Fibroblast of lung (primary cell): ENCODE data around the gene LIN37. TPM values are rescaled to one million over a fixed set of nuclear protein-coding genes. Genes with fewer than 3 reads are reported as not detected.

Experiments used
- DNase-seq, 2 donors: peaks; one replicate each; pipeline versions ENCODE4 v3.0.0 to v3.0.0-alpha.2; 2010; ENCODE audit warnings: low read depth in 2 of 2
- H2AFZ ChIP-seq: 2 replicates; pipeline ENCODE4 v1.5.1; 2012; ENCODE audit warnings: low read length, control low read depth, inconsistent platforms
- H3K27ac ChIP-seq: 2 replicates; pipeline ENCODE4 v1.5.1; 2011; ENCODE audit warnings: low read length, control low read depth; ENCODE audit not compliant: insufficient read depth
- H3K27me3 ChIP-seq: 2 replicates; pipeline ENCODE4 v1.5.1; 2011; ENCODE audit warnings: mild to moderate bottlenecking, low read length; ENCODE audit not compliant: control insufficient read depth, insufficient read depth
- H3K36me3 ChIP-seq: 2 replicates; pipeline ENCODE4 v1.5.1; 2011; ENCODE audit warnings: low read length; ENCODE audit not compliant: control insufficient read depth, insufficient read depth
- H3K4me1 ChIP-seq: 2 replicates; pipeline ENCODE4 v1.5.1; 2011; ENCODE audit warnings: low read length; ENCODE audit not compliant: control insufficient read depth, insufficient read depth; ENCODE audit errors: extremely low read depth
- H3K4me2 ChIP-seq: 2 replicates; pipeline ENCODE4 v1.5.1; 2011; ENCODE audit warnings: low read length, control low read depth; ENCODE audit not compliant: insufficient read depth; ENCODE audit errors: extremely low read depth
- H3K4me3 ChIP-seq, 4 experiments: fragments of 200-600 bp in 1 of 4; sonication (generic) in 1 of 4; replicated peaks in 1 of 4; 2 replicates each; pipeline ENCODE4 v1.5.1; 2011 to 2016; ENCODE audit warnings: low read length in 4 of 4, low read depth in 3 of 4, mild to moderate bottlenecking in 3 of 4, control low read depth in 2 of 4, inconsistent platforms in 1 of 4, mixed read lengths in 1 of 4; ENCODE audit not compliant: insufficient read depth in 1 of 4; ENCODE audit errors: control extremely low read depth in 1 of 4
- H3K79me2 ChIP-seq: 2 replicates; pipeline ENCODE4 v1.5.1; 2012; ENCODE audit warnings: mild to moderate bottlenecking, low read length, inconsistent platforms; ENCODE audit not compliant: control insufficient read depth, insufficient read depth
- H3K9ac ChIP-seq: 2 replicates; pipeline ENCODE4 v1.5.1; 2011; ENCODE audit warnings: mild to moderate bottlenecking, low read length, control low read depth; ENCODE audit not compliant: insufficient read depth
- H3K9me3 ChIP-seq: 2 replicates; pipeline ENCODE4 v1.5.1; 2012; ENCODE audit warnings: low read depth, low read length; ENCODE audit not compliant: control insufficient read depth, insufficient read depth
- H4K20me1 ChIP-seq: 2 replicates; pipeline ENCODE4 v1.5.1; 2011; ENCODE audit warnings: low read length; ENCODE audit not compliant: control insufficient read depth, insufficient read depth; ENCODE audit errors: extremely low read depth
- EZH2 ChIP-seq: IDR thresholded peaks from 2 replicates; pipeline ENCODE4 v1.5.1; 2012; ENCODE audit warnings: low read length, control low read depth, mild to moderate bottlenecking; ENCODE audit errors: missing control alignments
- polyA plus RNA-seq, 2 donors: library from polyadenylated mRNA; depleted of rRNA in 1 of 2; stranded (reverse) in 1 of 2; unstranded in 1 of 2; fragments of >200 nt; gene quantifications; 2 replicates each; pipeline ENCODE4 v1.2.1, GENCODE V29; 2011 to 2012; ENCODE audit warnings: missing spikeins in 1 of 2
- total RNA-seq: library from RNA; depleted of rRNA; stranded (reverse); fragments of >200 nt; gene quantifications from 2 replicates; pipeline ENCODE4 v1.2.1, GENCODE V29; 2014
- TF ChIP-seq, protein P1 (sequence below), 2 donors: IDR thresholded peaks in 1 of 2; conservative IDR thresholded peaks in 1 of 2; 1 replicate in 1 of 2; 2 replicates in 1 of 2; pipeline ENCODE4 v1.5.1; 2011 to 2012; ENCODE audit warnings: low read length in 2 of 2, control low read depth in 1 of 2, inconsistent platforms in 1 of 2, low read depth in 1 of 2, mild to moderate bottlenecking in 1 of 2

Gene LIN37
- total and polyA plus RNA-seq, 2 donors (not counting 1 experiment from before 2014, with no cell fraction given), result 6.4 to 10.3 TPM

DNA sequence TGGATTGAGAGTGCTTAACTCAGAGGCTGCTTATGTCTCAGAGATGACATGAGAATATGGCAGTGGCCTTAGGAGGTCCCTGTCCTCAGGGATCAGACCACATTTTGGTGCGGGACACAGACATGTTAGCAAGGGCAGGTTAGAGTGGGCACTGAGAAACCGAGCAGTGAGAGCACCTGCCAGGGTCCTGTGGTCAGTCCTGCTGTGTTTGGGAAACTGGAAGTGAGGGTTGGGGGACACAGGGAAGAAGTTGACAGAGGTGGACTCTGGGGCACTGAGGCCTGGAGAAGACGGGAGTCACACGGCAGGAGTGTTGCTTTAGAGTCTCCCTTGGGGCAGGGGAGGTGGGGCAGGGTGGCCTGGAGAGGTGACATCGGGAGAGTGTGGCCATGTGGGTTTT lies 13.5 kb upstream of the LIN37 start:
- Histone ChIP-seq H4K20me1 (no peaks in the 10 kb centered on the region), H3K4me2 (no peak overlapping the region), H3K27ac (no peak overlapping the region), H3K4me1 (peaks cover 1% of the 10 kb centered on the region), H3K36me3 (peaks cover 48% of the 10 kb centered on the region), H3K4me3 (no peak overlapping the region), H3K27me3 (no peaks in the 10 kb centered on the region), H3K9me3 (no peaks in the 10 kb centered on the region), H3K9ac (no peak overlapping the region), H2AFZ (no peak overlapping the region), H3K79me2 (no peaks in the 10 kb centered on the region)
- DNase-seq, result no peak
- no peak for TF ChIP-seq EZH2
- TF ChIP-seq, protein P1, sequence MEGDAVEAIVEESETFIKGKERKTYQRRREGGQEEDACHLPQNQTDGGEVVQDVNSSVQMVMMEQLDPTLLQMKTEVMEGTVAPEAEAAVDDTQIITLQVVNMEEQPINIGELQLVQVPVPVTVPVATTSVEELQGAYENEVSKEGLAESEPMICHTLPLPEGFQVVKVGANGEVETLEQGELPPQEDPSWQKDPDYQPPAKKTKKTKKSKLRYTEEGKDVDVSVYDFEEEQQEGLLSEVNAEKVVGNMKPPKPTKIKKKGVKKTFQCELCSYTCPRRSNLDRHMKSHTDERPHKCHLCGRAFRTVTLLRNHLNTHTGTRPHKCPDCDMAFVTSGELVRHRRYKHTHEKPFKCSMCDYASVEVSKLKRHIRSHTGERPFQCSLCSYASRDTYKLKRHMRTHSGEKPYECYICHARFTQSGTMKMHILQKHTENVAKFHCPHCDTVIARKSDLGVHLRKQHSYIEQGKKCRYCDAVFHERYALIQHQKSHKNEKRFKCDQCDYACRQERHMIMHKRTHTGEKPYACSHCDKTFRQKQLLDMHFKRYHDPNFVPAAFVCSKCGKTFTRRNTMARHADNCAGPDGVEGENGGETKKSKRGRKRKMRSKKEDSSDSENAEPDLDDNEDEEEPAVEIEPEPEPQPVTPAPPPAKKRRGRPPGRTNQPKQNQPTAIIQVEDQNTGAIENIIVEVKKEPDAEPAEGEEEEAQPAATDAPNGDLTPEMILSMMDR (conservative IDR thresholded peaks at IDR 0.05 in 1 of 2, IDR thresholded peaks at IDR 0.05 in 1 of 2; ENCODE audit: low read depth in 1 of 2, low read length in 2 of 2), result no peak

DNA sequence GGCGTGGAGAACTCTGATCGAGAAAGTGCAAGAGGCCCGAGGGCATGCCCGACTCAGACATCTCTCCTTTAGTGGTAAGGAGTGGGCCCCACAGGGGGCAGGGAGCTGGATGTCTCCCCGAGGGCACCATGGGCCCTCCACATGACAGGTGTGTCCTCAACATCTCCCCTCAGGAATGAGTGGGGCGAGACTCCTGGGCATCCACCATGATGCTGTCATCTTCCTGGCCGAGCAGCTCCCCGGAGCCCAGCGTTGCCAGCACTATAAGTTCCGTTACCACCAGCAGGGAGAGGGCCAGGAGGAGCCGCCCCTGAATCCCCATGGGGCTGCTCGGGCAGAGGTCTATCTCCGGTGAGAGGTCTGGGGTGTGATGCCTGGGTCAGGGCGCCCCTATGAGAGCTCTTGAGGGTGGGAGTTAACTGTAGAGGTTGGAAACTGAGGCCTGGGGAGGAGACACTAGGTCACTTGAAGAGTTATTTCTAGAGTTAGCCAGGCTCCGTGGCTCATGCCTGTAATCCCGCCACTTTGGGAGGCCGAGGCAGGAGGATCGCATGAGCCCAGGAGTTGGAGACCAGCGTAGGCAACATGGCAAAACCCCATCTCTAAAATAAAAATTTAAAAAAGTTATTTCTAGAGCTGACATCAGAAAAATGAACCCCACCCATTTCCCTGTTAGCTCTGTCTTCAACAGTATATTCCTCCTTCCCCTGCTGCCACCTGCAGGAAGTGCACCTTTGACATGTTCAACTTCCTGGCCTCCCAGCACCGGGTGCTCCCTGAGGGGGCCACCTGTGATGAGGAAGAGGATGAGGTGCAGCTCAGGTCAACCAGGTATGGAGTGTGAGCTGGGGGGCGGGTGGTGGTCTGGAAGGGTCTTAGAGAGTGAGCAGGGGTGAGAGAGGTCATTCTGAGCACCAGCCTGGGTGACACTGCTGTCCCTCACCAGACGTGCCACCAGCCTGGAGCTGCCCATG lies 11.2 kb upstream of the LIN37 start:
- Histone ChIP-seq H3K4me3 (no peak overlapping the region), H3K27me3 (no peaks in the 10 kb centered on the region), H3K36me3 (peaks cover 32% of the 10 kb centered on the region), H3K9me3 (no peaks in the 10 kb centered on the region), H3K4me2 (no peak overlapping the region), H3K9ac (no peak overlapping the region), H4K20me1 (no peaks in the 10 kb centered on the region), H3K4me1 (peaks cover 6% of the 10 kb centered on the region), H3K27ac (no peak overlapping the region), H3K79me2 (no peaks in the 10 kb centered on the region), H2AFZ (no peak overlapping the region)
- no peak for DNase-seq
- no peak for TF ChIP-seq EZH2
- TF ChIP-seq, protein P1 (conservative IDR thresholded peaks at IDR 0.05 in 1 of 2, IDR thresholded peaks at IDR 0.05 in 1 of 2; ENCODE audit: low read depth in 1 of 2, low read length in 2 of 2), result peak in 1 of 2 donors; percentile 9

DNA sequence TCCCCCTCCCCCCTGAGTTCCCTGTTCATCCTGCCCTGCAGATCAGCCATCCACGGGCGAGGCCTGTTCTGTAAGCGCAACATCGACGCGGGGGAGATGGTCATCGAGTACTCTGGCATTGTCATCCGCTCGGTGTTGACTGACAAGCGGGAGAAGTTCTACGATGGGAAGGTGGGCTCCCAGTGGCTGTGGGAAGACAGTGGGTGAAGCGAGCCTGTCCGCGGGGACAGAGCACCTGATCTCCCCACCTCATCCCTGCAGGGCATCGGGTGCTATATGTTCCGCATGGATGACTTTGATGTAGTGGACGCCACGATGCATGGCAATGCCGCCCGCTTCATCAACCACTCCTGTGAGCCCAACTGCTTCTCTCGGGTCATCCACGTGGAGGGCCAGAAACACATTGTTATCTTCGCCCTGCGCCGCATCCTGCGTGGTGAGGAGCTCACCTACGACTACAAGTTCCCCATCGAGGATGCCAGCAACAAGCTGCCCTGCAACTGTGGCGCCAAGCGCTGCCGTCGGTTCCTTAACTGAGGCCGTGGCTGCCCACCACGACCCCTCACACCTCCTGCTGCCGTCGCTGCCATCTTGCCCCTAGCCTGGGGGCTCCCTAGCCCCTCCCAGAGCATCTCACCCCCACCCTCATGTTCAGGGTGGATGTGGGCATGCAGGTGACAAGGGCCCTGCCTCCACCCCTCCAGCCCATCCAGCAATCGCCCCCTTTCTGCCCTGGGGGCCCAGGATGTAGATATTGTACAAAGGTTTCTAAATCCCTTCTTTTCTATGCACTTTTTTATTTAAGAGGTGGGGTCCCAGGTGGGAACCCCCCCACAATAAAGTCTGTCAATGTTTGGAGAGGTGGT lies 10.1 kb upstream of the LIN37 start:
- Histone ChIP-seq H3K9ac (no peak overlapping the region), H3K4me3 (no peak overlapping the region), H2AFZ (no peak overlapping the region), H3K27me3 (no peaks in the 10 kb centered on the region), H3K9me3 (no peaks in the 10 kb centered on the region), H3K79me2 (no peaks in the 10 kb centered on the region), H3K27ac (no peak overlapping the region), H3K4me1 (peaks cover 6% of the 10 kb centered on the region), H4K20me1 (no peaks in the 10 kb centered on the region), H3K36me3 (peaks cover 27% of the 10 kb centered on the region), H3K4me2 (no peak overlapping the region)
- no peak for TF ChIP-seq EZH2
- TF ChIP-seq, protein P1 (conservative IDR thresholded peaks at IDR 0.05 in 1 of 2, IDR thresholded peaks at IDR 0.05 in 1 of 2; ENCODE audit: low read depth in 1 of 2, low read length in 2 of 2), result no peak
- DNase-seq, result no peak
